Suppressor macrophage treated with lipopolysaccharide for 4 hours (primary cell): ENCODE measurements around the gene PPP1R36.
"Not testable (repeated sequence)": the region's sequence is repeated elsewhere in the genome, so short reads cannot be mapped to it uniquely, and the experiment has no call there.

Experiments
- DNase-seq: peaks from one replicate; pipeline ENCODE4 v3.0.0-alpha.2; 2020

Gene PPP1R36

GRCh38 chr14:64549791-64550620 is at the start of gene PPP1R36:
TSS of gene PPP1R36 (plus strand) at chr14:64549961. CDS start at chr14:64549998, 37 bp downstream.
- DNase-seq: peak; percentile 45

GRCh38 chr14:64500088-64500487 is 49.7 kb upstream of the PPP1R36 start:
- DNase-seq: no peak

- no peak for DNase-seq
Measured at GRCh38 chr14:64501411-64502171, 48.2 kb upstream of the PPP1R36 start.

- DNase-seq: no peak
Measured at GRCh38 chr14:64502456-64502855, 47.3 kb upstream of the PPP1R36 start.

GRCh38 chr14:64502887-64503433 is 46.8 kb upstream of the PPP1R36 start:
- DNase-seq: no peak

GRCh38 chr14:64503434-64504309 is 46.1 kb upstream of the PPP1R36 start, which contains the start of gene ZBTB25:
TSS of gene ZBTB25 (minus strand) at chr14:64503838. CDS start at chr14:64490533, 13,305 bp downstream.
- peak; percentile 95 for DNase-seq

GRCh38 chr14:64504310-64504896 is 45.4 kb upstream of the PPP1R36 start, which contains the start of gene ZBTB1:
TSS of gene ZBTB1 (plus strand) at chr14:64504770. CDS start at chr14:64521505, 16,735 bp downstream.
- peak; percentile 92 for DNase-seq

- peak; percentile 92 for DNase-seq
Measured at GRCh38 chr14:64504897-64505794, 44.6 kb upstream of the PPP1R36 start.

- peak; percentile 68 for DNase-seq
Measured at GRCh38 chr14:64506721-64507120, 43.0 kb upstream of the PPP1R36 start.

GRCh38 chr14:64507376-64508156 is 42.2 kb upstream of the PPP1R36 start:
- DNase-seq: no peak

GRCh38 chr14:64508215-64508776 is 41.5 kb upstream of the PPP1R36 start:
- DNase-seq: no peak

- no peak for DNase-seq
Measured at GRCh38 chr14:64509036-64509435, 40.7 kb upstream of the PPP1R36 start.

- DNase-seq: peak; percentile 85
Measured at GRCh38 chr14:64510825-64511671, 38.7 kb upstream of the PPP1R36 start.

- no peak for DNase-seq
Measured at GRCh38 chr14:64513271-64513670, 36.5 kb upstream of the PPP1R36 start.

GRCh38 chr14:64515053-64515452 is 34.7 kb upstream of the PPP1R36 start:
- no peak for DNase-seq

- DNase-seq: no peak
Measured at GRCh38 chr14:64516969-64517368, 32.8 kb upstream of the PPP1R36 start.

- not testable (repeated sequence) for DNase-seq
Measured at GRCh38 chr14:64517667-64518066, 32.1 kb upstream of the PPP1R36 start.

- DNase-seq: no peak
Measured at GRCh38 chr14:64518229-64518628, 31.5 kb upstream of the PPP1R36 start.

- DNase-seq: no peak
Measured at GRCh38 chr14:64520699-64521098, 29.1 kb upstream of the PPP1R36 start.
